ENCODE results near the gene LRRC25.
A peak's percentile ranks its signal among the peaks of the same experiment; 100 is the strongest.
"Not testable (repeated sequence)": the region's sequence is repeated elsewhere in the genome, so short reads cannot be mapped to it uniquely, and the experiment has no call there.

LRRC25 gene

GRCh38 chr19:18373892-18374629, 23.4 kb downstream of the LRRC25 start:
- DNase-seq, result peak; percentile 99

GRCh38 chr19:18373407-18373891, 24.0 kb downstream of the LRRC25 start:
- no peak for DNase-seq

GRCh38 chr19:18368504-18369222, 28.8 kb downstream of the LRRC25 start:
- peak; percentile 89 for DNase-seq

GRCh38 chr19:18366021-18366435, 31.4 kb downstream of the LRRC25 start:
- DNase-seq, result no peak

- DNase-seq, result peak; percentile 89
Observed at GRCh38 chr19:18364826-18365528, 32.4 kb downstream of the LRRC25 start.

GRCh38 chr19:18364277-18364825, 33.1 kb downstream of the LRRC25 start:
- DNase-seq, result not testable (repeated sequence)

GRCh38 chr19:18363787-18364186, 33.6 kb downstream of the LRRC25 start:
- DNase-seq, result no peak

- no peak for DNase-seq
Observed at GRCh38 chr19:18362934-18363542, 34.4 kb downstream of the LRRC25 start.

- no peak for DNase-seq
Observed at GRCh38 chr19:18361646-18362045, 35.8 kb downstream of the LRRC25 start.

GRCh38 chr19:18357041-18357440, 40.4 kb downstream of the LRRC25 start:
- no peak for DNase-seq

- not testable (repeated sequence) for DNase-seq
Observed at GRCh38 chr19:18354743-18355142, 42.7 kb downstream of the LRRC25 start.

- no peak for DNase-seq
Observed at GRCh38 chr19:18353378-18354005, 43.9 kb downstream of the LRRC25 start.

- no peak for DNase-seq
Observed at GRCh38 chr19:18351544-18351943, 45.9 kb downstream of the LRRC25 start.

- DNase-seq, result no peak
Observed at GRCh38 chr19:18350490-18350889, 46.9 kb downstream of the LRRC25 start.

- DNase-seq, result peak; percentile 72
Observed at GRCh38 chr19:18349524-18350128, 47.8 kb downstream of the LRRC25 start.

GRCh38 chr19:18348818-18349339, 48.5 kb downstream of the LRRC25 start:
- not testable (repeated sequence) for DNase-seq

- no peak for DNase-seq
Observed at GRCh38 chr19:18348171-18348570, 49.3 kb downstream of the LRRC25 start.

GRCh38 chr19:18346091-18346490, 51.3 kb downstream of the LRRC25 start:
- DNase-seq, result peak; percentile 69

- no peak for DNase-seq
Observed at GRCh38 chr19:18345296-18345695, 52.1 kb downstream of the LRRC25 start.

- no peak for DNase-seq
Observed at GRCh38 chr19:18344582-18344950, 52.9 kb downstream of the LRRC25 start.

- DNase-seq, result no peak
Observed at GRCh38 chr19:18342090-18342632, 55.3 kb downstream of the LRRC25 start.

Data from islet precursor cell (in vitro differentiated cells).